Stimulated activated CD4-positive, alpha-beta T cell treated with anti-CD3 and anti-CD28 coated beads, Interleukin-1b, Interleukin-23, amount 100 ng/mL, for 24 hours (primary cell): ENCODE data around the gene PLET1.

Experiments
- DNase-seq, 4 experiments: peaks; one replicate each; pipeline ENCODE4 v3.0.0-alpha.2; 2020; ENCODE audit warnings: low read depth in 4 of 4, low spot score in 1 of 4

Gene PLET1

DNA sequence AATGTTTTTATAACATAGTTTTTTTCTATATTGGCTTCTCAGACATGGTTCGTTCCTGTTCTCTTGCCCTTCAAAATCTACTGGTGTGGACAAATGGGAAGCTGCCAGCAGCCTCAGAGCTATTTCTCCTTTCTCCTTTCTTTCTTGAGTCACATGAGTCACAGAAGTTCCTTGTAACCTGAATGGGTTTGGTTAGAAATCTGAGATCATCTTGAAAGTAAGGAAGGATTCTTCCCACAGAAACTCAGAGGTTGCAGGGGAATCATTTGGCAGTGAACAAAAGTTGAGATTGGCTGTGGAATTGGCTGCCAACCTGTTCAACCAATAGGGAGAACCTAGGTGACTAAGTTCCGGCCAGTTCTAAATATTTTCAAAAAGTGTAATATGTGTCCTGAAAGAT, 12.5 kb downstream of the PLET1 start:
- no peak for DNase-seq

GRCh38 chr11:112247201-112247600, 13.5 kb downstream of the PLET1 start:
- no peak for DNase-seq

- no peak for DNase-seq
Measured at GRCh38 chr11:112241486-112241885, 19.2 kb downstream of the PLET1 start.

DNA sequence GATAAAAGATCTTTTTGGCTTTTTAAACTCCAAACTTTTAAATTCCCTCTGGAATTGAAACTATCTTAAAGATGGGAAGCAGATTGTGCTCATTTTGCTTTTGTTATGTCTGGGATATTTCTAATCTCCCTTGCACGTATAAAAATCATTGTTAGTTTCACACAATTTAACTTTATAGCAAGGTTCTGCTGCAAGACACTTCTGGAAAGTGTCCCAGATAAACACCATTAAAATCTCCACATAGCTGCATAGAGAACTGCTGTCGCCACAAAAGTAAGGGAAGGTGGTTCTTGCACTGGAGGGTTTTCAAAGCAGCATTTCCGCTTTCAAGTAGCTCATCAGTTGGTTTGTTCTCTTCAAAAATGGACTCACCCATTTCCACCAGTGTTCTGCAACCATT, 22.6 kb downstream of the PLET1 start:
- no peak for DNase-seq

- DNase-seq, result no peak
Measured at GRCh38 chr11:112237451-112237850, 23.2 kb downstream of the PLET1 start.

DNA sequence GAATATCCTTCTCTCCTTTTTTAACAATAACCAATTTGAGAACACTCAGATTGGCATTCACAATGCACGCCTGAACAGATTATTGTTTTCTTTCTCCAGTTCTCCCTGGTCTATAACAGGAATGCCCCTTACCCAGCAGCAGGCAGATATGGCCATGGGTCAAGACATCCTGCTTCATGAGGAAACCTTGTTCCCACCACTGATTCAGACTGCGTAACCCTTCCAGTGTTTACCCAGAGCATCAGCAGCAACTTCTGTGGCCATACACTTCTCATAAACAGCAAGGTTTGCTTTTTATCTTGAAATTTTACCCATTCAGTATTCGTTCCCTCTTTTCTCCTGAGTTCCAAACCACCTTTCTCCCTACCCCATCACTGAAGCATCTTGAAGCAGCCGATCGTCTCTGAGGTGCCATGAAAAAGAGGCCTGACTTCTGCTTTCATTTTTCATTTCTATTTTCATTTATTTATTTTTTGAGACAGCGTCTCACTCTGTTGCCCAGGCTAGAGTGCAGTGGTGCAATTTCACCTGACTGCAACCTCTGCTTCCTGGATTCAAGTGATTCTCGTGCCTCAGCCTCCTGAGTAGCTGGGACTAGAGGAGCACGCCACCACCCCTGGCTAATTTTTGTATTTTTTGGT, 24.8 kb downstream of the PLET1 start:
- no peak for DNase-seq

- DNase-seq, result no peak
Measured at GRCh38 chr11:112231952-112232351, 28.7 kb downstream of the PLET1 start.

GRCh38 chr11:112229746-112230433, 30.8 kb downstream of the PLET1 start:
- no peak for DNase-seq

- no peak for DNase-seq
Measured at GRCh38 chr11:112229159-112229558, 31.5 kb downstream of the PLET1 start.

GRCh38 chr11:112228706-112229105, 32.0 kb downstream of the PLET1 start:
- no peak for DNase-seq

- no peak for DNase-seq
Measured at GRCh38 chr11:112227471-112227870, 33.2 kb downstream of the PLET1 start.

DNA sequence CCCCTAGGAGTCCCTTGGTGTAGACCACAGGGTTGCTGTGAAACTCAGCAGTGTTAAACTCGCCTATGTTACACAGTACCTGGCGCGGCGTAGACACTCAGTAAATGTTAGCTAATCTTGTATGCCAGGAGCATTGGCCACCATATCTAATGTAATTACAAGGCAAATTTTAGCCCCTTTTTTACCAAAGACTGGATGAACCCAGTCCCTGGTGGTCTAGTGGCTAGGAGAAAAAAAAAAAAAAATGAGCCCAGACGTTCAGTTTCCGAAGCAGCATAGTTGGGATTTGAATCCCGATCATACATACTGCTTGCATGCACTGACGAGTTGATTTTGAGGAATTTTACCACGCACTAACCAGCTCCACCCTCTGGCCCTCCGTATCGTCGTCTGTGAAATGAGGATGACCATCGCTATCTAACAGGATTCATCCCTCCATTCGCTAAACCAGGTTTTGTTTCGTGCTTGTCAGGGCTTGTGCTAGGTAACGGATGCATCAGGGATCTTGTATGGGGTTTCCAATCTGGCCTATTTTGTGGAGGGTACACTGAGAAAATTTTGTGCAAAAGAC, 33.7 kb downstream of the PLET1 start:
- no peak for DNase-seq

GRCh38 chr11:112226062-112226830, 34.4 kb downstream of the PLET1 start, which contains the start of gene PTS:
Gene PTS, plus strand, starts transcription at chr11:112226428. Its CDS starts 16 bp downstream, at chr11:112226444.
- peak; percentile 48 to 71 (median 64) for DNase-seq

DNA sequence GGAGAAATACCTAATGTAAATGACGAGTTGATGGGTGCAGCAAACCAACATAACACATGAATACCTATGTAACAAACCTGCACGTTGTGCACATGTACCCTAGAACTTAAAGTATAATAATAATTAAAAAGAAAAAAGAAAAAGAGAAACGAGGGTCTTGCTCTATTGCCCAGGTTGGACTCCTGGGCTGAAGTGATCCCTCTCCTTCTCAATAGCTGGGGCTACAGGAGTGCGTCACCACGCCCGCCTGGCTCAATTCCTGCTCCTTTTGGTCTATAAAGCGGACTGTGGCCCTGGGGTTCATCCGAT, 35.0 kb downstream of the PLET1 start:
- DNase-seq, result no peak

DNA sequence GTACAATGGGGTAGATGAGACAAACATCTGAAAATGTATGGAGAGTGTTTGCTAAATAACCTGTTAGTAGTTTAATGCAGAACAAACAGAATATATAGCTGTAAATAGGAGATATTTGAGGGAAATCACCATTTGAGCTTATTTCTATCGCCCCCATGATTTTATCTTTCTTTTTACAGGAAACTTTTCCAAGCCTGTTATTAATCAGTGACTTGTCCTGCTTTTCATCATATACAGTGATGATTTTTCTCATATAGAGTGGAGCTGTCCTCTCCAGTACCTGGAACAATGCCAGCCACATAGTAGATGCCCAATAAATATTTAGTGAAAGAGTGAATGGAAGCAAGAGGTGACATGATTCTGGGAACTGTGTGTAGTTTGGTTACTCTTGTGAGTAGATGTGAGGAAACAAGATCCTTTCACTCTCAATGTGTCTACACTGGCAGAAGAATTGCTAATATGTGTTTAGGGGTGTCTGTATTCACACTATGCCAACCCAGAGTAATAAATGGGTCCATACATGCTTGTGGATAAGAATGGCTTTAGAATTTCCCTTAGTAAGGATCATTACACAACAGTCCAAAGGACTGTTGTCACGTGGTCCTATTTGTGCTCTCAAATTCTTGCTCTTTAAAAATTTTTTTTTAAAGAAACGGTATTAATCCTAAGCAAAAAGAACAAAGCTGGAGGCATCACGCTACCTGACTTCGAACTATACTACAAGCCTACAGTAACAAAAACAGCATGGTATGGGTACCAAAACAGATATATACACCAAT, 36.7 kb downstream of the PLET1 start:
- no peak for DNase-seq

DNA sequence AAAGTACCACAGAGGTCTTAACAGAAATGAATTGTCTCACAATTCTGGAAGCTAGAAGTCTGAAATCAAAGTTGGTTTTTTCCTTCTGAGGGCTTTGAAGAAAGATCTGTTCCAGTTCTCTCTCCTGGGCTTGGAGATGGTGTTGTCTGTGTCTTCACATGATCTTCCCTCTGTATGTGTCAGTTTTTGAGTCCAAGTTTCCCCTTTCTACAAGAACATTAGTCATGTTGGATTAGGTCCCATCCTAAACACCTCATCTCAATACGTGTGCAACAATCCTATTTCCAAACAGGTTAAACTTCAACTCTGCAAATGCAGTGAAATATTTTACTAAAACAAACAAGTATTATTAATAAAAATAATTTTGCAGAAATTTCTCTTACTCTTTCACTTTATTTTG, 37.5 kb downstream of the PLET1 start:
- DNase-seq, result no peak

DNA sequence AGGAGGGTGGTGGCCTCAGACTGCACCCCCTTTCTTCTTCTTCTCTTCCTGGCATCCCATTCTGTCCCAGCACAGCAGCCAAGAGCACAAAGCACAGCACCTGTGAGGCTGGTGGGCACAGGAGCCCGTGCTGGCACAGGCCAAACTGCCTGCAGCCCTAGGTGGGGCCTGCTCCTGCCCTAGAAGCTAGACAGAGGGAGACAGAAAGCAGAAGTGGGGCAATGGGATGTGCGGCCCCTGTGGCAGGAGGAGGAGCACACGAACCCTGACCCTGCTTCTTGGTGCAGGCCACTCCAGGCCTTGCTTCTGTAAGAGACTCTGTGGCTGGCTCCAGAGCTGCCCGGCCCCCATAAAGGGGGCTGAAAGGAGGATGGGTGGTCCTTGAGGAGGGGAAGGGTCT, 38.4 kb downstream of the PLET1 start:
- no peak for DNase-seq

DNA sequence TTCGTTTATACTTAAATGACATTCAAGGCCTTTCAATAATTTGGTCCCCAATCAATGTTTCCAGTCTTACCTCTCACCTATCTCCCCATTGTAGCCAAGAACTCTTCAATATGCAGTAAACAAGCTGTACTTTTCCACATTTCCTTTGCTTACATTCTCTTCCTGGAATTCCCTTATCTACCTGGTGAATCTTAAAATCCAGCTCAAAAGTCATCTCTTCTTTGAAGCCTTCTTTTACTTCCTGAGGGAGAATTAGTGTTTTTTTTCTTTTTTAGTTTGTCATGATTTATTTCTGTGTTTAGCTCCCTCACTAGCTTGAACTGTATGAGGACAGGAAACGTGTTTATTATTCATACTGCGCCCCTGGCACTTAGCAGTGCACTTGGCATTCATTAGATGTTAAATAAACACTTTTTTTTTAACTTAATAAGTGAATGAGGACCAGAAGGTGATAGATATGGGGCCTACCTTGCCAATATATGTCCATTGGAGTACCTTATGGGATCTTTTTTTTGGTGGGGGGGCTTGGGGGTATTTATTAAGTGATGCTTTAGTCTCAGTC, 39.3 kb downstream of the PLET1 start:
- DNase-seq, result no peak

GRCh38 chr11:112219476-112220232, 41.0 kb downstream of the PLET1 start:
- DNase-seq, result no peak

- DNase-seq, result no peak
Measured at GRCh38 chr11:112216561-112217105, 44.0 kb downstream of the PLET1 start.
